ENCODE results near the gene TLE2. TPM values are rescaled to one million over a fixed set of nuclear protein-coding genes. Genes with fewer than 3 reads are reported as not detected.

The TLE2 gene
- total and polyA plus RNA-seq, 9 of the 15 experiments (the other 6 are each of a cell fraction or from before 2014, with no cell fraction given) = 0.35 to 13.1 (median 6.2) TPM

DNA sequence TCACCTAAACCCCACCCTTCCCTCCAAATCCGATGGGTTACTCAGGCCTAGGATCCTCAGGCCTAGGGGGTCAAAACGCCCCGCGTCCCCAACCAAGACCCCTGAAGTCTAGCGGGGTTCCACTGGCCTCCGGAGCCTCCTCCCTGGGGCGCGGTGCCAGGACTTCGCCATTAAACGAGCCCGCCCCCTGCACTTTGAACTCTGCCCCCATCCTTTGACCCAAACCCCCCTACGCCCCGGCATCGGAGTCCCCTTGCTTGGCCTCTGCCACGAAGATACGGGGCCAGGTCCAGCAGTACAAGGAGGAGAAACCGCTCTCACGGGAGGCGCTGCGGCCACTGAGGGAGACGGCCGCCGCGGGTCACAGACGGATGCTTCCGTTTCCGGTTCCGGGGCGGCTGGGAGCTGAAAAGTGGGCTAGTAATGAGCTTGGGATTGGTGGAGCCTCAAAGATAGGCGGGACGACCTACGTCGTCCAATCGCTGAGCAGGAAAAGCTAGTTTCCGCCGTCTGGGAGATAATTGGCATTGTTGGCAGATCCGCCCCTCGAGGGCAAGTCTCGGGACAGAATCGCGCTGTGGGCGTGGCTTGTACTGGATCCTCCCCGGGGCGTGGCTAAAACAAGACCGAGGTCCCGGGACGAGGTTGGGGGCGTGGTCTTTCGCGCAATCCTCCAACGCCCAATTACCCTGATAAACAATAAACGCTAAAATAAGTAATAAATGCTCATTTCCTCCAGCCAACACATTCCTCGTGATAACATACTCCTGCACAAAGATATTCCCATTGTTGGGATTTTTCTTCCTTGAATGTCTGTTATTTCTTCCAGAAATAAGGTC is 78.6 kb downstream of the TLE2 start (continued):
- TF ChIP-seq YY1 (IDR thresholded peaks at IDR 0.05; ENCODE audit: borderline replicate concordance in 1 of 3, control insufficient read depth in 1 of 3, extremely low read depth in 1 of 3, insufficient read depth in 3 of 3, insufficient read length in 1 of 3, insufficient replicate concordance in 2 of 3, low read depth in 1 of 3, low read length in 2 of 3) (peak in 2 of 3 experiments; percentile 39 to 64), TARDBP (IDR thresholded peaks at IDR 0.05) (no peak), MTA2 (IDR thresholded peaks at IDR 0.05; ENCODE audit: low read depth) (peak; percentile 83), MAFF (IDR thresholded peaks at IDR 0.05; ENCODE audit: low read length) (no peak), PHF8 (IDR thresholded peaks at IDR 0.05; ENCODE audit: borderline replicate concordance, low read length) (peak; percentile 85), SIN3A (IDR thresholded peaks at IDR 0.05; ENCODE audit: borderline replicate concordance in 2 of 2, control insufficient read depth in 1 of 2, low read depth in 2 of 2, low read length in 2 of 2) (peak; percentile 31; a peak in 2 of 4 replicates), CHD2 (IDR thresholded peaks at IDR 0.05; ENCODE audit: low read depth, low read length) (peak; percentile 75), PML (IDR thresholded peaks at IDR 0.05; ENCODE audit: low read length) (peak; percentile 62), ZNF263 (CRISPR knock-in tag; IDR thresholded peaks at IDR 0.05; ENCODE audit: borderline replicate concordance) (peak; percentile 56; the same call in 1 of the 2 replicates)
- TF ChIP-seq, protein P1, sequence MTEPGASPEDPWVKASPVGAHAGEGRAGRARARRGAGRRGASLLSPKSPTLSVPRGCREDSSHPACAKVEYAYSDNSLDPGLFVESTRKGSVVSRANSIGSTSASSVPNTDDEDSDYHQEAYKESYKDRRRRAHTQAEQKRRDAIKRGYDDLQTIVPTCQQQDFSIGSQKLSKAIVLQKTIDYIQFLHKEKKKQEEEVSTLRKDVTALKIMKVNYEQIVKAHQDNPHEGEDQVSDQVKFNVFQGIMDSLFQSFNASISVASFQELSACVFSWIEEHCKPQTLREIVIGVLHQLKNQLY (CRISPR knock-in tag; conservative IDR thresholded peaks at IDR 0.05) = peak in 1 of 2 experiments; percentile 76; a peak in 1 of 4 replicates
- TF ChIP-seq, protein P2, sequence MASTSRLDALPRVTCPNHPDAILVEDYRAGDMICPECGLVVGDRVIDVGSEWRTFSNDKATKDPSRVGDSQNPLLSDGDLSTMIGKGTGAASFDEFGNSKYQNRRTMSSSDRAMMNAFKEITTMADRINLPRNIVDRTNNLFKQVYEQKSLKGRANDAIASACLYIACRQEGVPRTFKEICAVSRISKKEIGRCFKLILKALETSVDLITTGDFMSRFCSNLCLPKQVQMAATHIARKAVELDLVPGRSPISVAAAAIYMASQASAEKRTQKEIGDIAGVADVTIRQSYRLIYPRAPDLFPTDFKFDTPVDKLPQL (IDR thresholded peaks at IDR 0.05; ENCODE audit: extremely low read depth, insufficient read length) = no peak
- TF ChIP-seq, protein P3, sequence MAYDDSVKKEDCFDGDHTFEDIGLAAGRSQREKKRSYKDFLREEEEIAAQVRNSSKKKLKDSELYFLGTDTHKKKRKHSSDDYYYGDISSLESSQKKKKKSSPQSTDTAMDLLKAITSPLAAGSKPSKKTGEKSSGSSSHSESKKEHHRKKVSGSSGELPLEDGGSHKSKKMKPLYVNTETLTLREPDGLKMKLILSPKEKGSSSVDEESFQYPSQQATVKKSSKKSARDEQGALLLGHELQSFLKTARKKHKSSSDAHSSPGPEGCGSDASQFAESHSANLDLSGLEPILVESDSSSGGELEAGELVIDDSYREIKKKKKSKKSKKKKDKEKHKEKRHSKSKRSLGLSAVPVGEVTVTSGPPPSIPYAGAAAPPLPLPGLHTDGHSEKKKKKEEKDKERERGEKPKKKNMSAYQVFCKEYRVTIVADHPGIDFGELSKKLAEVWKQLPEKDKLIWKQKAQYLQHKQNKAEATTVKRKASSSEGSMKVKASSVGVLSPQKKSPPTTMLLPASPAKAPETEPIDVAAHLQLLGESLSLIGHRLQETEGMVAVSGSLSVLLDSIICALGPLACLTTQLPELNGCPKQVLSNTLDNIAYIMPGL (CRISPR knock-in tag; IDR thresholded peaks at IDR 0.05) = no peak
- TF ChIP-seq, protein P4, sequence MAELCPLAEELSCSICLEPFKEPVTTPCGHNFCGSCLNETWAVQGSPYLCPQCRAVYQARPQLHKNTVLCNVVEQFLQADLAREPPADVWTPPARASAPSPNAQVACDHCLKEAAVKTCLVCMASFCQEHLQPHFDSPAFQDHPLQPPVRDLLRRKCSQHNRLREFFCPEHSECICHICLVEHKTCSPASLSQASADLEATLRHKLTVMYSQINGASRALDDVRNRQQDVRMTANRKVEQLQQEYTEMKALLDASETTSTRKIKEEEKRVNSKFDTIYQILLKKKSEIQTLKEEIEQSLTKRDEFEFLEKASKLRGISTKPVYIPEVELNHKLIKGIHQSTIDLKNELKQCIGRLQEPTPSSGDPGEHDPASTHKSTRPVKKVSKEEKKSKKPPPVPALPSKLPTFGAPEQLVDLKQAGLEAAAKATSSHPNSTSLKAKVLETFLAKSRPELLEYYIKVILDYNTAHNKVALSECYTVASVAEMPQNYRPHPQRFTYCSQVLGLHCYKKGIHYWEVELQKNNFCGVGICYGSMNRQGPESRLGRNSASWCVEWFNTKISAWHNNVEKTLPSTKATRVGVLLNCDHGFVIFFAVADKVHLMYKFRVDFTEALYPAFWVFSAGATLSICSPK (IDR thresholded peaks at IDR 0.05; ENCODE audit: borderline replicate concordance) = no peak
- TF ChIP-seq, protein P5, sequence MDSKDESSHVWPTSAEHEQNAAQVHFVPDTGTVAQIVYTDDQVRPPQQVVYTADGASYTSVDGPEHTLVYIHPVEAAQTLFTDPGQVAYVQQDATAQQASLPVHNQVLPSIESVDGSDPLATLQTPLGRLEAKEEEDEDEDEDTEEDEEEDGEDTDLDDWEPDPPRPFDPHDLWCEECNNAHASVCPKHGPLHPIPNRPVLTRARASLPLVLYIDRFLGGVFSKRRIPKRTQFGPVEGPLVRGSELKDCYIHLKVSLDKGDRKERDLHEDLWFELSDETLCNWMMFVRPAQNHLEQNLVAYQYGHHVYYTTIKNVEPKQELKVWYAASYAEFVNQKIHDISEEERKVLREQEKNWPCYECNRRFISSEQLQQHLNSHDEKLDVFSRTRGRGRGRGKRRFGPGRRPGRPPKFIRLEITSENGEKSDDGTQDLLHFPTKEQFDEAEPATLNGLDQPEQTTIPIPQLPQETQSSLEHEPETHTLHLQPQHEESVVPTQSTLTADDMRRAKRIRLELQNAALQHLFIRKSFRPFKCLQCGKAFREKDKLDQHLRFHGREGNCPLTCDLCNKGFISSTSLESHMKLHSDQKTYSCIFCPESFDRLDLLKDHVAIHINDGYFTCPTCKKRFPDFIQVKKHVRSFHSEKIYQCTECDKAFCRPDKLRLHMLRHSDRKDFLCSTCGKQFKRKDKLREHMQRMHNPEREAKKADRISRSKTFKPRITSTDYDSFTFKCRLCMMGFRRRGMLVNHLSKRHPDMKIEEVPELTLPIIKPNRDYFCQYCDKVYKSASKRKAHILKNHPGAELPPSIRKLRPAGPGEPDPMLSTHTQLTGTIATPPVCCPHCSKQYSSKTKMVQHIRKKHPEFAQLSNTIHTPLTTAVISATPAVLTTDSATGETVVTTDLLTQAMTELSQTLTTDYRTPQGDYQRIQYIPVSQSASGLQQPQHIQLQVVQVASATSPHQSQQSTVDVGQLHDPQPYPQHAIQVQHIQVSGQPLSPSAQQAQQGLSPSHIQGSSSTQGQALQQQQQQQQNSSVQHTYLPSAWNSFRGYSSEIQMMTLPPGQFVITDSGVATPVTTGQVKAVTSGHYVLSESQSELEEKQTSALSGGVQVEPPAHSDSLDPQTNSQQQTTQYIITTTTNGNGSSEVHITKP (IDR thresholded peaks at IDR 0.05; ENCODE audit: partially characterized antibody) = peak; percentile 53
